COLO829 (cell line): ENCODE results near the gene TMEM253.

Experiments used
- DNase-seq: peaks from one replicate; pipeline ENCODE4 v3.0.0; 2012; ENCODE audit warnings: low spot score

TMEM253 gene

DNA sequence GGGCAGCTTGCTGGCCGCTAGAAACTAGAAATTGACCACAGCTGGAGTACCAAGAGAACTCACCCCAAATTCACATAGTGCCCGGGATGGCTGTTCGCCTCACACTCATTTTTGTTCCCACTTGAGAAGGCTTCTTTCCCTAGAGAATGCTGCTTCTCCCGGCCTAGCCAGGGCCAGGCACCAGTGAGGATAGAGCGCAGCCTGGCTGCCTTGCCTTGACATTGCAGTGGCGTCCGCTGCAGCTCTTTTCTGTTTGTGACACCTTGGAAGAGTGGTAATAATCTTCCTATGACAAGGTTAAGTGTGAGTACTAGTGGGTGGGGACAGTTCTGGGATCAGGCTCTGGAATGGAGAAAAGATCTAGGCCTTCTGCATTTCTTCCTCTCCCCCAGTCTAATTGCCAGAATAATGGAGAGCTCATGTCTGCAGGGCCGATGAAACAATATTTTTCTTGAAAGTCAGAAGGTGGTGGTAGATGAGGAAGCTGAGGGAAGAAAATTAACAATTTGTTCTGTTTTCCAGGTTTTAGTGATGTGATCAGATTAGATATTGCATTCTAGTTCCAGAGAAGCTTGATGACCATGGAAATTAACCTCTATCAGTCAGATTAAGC, 3.7 kb downstream of the TMEM253 start:
- DNase-seq: peak; percentile 90

DNA sequence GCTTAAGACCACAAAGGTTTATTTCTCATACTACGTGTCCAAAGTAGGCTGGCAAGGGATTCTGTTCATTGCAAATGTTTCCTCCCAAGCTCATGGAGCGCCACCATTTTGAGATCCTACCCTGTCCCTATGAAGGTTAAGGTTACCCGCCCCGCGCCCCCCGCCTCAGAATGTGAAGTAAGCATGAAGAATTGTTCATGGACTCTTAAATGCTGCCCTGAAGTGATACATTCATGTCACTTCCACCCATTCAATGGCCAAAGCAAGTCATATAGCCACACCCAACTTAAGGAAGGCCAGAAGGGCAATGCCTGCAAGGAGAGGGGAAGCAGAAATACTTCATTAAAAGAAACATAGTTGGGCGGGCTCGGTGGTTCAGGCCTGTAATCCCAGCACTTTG, 4.2 kb downstream of the TMEM253 start:
- DNase-seq: no peak

- DNase-seq: peak; percentile 74
Observed at GRCh38 chr14:21106176-21106497, 5.3 kb downstream of the TMEM253 start.

DNA sequence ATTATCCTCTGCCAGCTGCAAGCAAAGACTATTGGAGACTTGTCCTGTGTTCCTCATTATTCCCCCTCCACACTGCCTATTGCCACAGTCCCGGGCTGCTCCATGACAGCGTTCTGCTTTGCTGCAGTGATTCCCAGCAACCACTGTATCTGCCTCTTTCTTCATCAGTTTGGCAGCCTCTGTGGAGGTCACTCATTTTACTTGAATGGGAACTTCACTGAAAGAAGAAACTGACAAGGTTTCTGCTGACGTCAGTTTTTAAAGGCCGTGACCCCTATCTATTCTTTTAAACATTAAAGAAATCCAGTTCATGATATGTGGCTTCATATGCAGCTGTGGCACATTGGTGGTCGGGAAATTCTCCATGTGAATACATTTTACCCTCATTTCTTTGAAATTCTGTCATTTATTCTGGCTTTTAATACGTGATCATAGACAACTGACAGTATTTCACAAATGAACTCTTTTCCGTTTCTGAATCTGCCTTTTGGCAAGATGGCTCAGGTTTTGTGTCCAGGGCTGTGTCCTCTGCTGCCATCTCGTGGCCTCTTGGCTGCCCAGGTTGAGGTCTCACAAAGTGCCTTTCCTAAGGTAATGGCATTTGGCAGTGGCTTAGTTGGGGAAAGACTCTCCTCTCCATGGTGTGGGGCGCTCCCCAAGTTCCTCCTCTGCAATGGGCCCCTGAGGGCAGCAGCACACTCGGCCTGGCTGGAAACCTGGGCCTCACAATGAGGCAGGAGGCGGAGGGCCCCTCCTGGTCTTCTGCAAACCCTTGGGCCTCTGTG, 5.8 kb downstream of the TMEM253 start:
- peak; percentile 74 for DNase-seq

DNA sequence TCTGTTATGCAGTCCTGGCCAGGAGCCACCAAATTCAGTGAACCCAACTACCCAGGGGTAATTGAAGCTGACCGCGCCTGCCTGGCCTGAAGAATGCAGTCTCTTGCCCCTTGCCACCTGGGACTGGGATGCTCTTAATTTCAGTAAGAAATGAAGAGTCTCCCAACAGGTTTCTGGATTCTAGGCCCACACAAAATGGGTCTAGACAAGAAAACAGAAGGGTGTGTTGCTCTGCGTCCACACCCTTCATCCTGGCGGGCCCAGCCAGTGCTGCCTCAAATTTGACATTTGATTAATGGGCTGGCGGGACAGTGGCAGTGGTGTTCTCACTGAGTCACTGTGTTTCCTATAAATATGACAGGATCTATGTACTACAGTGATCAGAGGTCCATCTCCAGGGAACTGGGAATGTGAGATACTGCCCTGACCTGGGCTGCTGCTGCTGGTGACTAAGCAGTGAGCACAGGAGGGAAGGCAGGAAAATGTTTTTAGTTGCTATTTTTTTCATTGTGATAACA, 6.5 kb downstream of the TMEM253 start:
- peak; percentile 57 for DNase-seq

- DNase-seq: no peak
Observed at GRCh38 chr14:21108791-21109190, 7.9 kb downstream of the TMEM253 start.

DNA sequence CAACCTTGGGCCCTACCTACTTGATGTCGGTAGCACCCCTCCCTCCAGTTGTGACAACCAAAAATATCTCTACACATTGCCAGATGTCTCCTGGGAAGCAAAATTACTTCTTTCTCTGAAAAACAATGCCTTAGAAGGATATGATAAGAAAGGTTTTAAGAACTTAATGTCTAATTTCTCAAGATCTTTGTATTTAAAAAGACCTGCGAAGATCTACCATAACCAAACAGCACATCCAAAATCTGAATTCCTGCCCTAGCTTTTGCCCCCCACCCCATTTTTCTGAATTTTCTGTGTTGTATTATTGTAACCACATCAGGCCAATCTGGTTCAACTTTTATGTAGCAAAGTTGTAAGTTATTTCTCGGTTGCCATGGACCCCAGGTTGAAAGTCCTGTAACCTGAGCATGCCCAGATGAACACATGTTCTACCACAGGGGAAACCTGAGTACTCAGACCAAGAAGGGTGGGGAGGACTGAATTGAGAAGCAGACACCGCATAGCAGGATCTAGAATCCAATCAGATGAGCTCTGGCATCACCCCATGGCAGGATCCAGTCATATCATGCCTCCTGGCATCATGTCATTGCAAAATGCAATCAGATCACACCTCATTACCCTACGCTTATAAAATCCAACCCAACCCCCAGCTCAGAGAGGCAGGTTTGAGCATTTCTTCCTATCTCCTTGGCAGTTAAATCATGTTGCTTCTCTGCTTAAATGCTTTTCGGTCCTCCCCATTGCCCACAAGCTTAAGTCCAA, 8.7 kb downstream of the TMEM253 start:
- no peak for DNase-seq

- DNase-seq: no peak
Observed at GRCh38 chr14:21112255-21112654, 11.4 kb downstream of the TMEM253 start.

DNA sequence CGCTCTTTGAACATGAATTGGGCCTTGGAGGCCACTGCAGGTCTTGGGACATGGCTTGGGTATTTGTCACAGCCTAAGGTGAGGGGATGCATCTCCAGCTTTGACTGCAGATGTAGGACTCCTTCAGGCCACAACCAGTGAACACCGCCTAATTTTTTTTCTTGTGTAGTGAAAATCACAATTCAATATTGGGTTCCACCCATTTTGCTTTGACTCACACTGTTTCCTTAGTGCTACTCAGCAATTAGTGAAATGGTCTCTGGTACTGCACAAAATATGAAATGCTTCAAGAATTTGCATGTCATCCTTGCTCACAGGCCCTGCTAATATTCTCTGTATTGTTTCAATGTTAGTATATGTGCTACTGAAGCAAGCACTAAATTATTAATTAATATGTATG, 12.5 kb downstream of the TMEM253 start:
- no peak for DNase-seq

GRCh38 chr14:21118933-21119332, 18.1 kb downstream of the TMEM253 start:
- no peak for DNase-seq

- DNase-seq: no peak
Observed at GRCh38 chr14:21120686-21121085, 19.8 kb downstream of the TMEM253 start.

DNA sequence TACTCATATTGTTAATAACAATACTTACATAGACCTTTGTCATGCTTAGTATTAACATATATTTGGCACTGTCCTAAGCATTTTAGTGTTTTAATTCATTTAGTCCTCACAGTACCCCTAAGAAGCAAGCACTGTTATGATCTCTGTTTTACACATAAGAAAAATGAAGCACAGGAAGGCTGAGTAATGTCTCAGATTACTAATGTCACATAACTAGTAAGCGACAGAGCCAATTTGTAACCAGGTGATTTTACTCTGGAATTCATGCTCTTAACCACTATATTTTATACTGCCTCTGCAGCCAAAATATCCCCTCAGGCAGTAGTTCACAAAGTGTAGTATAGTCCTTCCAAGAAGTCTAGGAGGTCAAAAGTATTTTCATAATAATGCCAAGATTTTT, 20.3 kb downstream of the TMEM253 start:
- no peak for DNase-seq

DNA sequence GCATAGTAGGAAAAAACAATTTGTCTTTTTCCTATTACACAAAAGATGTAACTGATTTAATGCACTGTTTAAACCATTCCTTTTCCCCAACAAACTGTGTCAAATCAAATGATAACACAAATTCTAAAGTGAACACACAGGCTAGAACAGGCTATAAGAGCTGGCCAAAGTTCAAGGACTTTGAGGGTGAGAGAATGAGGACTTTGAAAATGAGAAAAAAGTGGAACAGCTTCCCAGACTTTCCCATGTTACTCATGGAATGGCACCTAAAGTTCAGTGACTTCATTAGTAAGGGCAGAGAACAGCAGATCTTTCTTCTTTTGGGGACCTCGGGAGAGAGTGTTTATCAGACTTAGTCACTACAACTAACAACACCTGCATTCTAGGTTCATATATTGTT, 22.6 kb downstream of the TMEM253 start:
- DNase-seq: no peak

DNA sequence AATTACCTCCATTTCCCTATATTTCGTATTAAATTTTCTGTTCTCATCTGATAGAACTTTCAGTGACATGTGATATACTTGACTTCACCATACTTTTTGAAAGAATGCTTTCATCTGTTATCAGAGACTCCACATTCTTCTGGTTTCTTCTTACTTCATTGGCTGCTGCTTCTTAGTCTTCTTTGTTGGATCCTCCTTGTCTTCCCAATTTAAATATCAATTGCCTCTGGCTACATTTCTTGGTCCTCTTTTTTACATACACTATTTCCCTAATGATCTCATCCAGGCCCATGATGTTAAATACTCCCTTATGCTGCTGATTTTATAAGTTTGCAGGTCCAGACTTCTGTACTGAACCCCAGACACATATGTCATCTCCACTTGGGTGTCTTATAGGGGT, 33.0 kb downstream of the TMEM253 start:
- DNase-seq: peak; percentile 87

DNA sequence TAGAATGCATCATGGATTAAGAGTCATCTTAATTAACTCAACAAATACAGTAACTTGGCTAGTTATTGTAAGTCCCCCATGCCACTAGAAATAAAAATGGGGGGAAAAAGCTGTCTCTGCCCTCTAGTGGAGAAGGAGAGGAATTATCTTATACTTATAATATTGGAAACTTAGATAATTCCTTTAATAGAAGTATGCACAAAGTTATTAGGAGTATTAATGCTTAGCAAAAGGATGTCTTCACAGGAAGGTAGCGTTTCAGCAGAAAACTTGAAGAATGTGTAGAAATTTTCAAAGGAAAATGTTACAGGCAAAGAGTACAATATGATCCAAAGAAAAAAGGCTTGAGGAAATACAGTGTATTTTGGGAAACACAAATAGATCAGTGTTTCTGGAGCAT, 35.2 kb downstream of the TMEM253 start:
- peak; percentile 53 for DNase-seq

DNA sequence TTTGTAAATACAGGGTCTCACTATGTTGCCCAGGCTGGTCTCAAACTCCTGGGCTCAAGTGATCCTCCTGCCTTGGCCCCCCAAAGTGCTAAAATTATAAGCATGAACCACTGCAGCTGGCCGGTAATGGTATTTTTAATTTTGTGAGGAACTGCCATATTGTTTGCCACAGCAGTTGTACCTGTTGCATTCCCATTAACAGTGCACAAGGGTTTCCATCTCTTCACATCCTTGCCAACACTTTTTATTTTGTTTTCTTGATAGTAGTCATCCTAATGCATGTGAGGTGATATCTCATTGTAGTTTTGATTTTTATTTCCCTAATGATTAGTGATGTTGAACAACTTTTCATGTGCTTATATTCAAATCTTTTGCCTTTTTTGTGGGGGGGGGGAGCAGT, 41.5 kb downstream of the TMEM253 start:
- no peak for DNase-seq

GRCh38 chr14:21145437-21145836, 44.6 kb downstream of the TMEM253 start:
- DNase-seq: no peak

DNA sequence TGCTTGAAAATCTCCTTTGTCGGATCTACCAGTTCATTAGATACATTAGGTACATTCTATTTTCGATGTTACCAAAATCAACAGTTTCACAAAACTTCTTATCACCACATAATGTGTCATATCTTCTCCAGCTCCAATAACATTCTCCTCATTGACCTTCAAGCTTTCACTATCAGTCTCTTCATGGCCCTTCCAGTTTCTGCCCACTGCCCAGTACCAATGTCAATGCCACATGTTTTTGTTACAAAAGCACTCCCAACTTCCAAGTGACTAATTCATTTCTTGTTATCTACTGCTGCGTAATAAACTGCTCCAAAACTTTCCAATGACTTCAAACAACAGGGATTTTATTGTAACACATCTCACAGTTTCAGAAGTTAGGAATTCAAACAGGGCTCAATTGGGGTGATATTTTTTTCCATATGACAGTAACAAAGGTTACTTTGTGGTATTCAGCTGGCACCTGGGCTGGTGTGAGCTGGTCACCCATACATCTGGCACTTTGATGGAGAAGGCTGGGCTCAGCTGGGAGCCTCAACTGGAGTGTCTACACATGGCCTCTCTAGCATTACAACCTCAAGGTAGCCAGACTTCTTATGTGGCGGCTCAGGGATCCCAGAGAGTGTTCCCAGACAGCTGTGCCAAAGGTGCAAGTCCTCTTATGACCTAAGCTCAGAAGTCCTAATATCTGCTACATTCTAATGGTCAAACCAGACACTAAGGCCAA, 48.9 kb downstream of the TMEM253 start:
- DNase-seq: no peak
